Measurements from ENCODE around the gene ARNT2.

DNA sequence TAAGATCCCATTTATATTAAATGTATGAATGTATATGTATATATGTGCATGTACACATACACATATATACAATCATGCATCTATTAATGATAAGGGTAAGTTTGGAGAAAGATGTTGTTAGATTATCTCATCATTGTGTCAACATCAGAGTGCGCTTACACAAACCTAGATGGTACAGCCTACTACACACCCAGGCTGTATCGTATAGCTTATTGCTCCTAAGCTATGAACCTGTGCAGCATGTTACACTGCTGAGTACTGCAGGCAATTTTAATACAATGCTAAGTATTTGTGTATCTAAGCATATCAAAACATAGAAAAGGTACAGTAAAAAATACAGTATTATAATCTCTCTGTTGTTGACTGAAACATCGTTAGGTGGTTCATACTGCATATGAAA lies 233.6 kb downstream of the ARNT2 start:
- TF ChIP-seq POLR2A (IDR thresholded peaks at IDR 0.05; ENCODE audit: low read length): no peak
- TF ChIP-seq GATA1 (IDR thresholded peaks at IDR 0.05; ENCODE audit: low read depth, low read length): no peak
